H9 (cell line): ENCODE measurements around the gene CCR9. TPM values are rescaled to one million over a fixed set of nuclear protein-coding genes. Genes with fewer than 3 reads are reported as not detected.

Source experiments
- DNase-seq: peaks from one replicate; pipeline ENCODE4 v3.0.0-alpha.2; 2017
- H2AFZ ChIP-seq: one replicate; pipeline ENCODE4 v1.6.1; 2013; ENCODE audit warnings: mild to moderate bottlenecking, low read length, control low read depth, moderate library complexity
- H2AK5ac ChIP-seq: 2 replicates; pipeline ENCODE4 v1.6.1; 2013; ENCODE audit warnings: low read length, control low read depth, mixed read lengths; ENCODE audit not compliant: insufficient read length
- H2BK120ac ChIP-seq: one replicate; pipeline ENCODE4 v1.6.1; 2013; ENCODE audit warnings: low read depth, mild to moderate bottlenecking, low read length, control low read depth, inconsistent platforms; ENCODE audit not compliant: poor library complexity, severe bottlenecking
- H2BK12ac ChIP-seq: 2 replicates; pipeline ENCODE4 v1.6.1; 2013; ENCODE audit warnings: low read length, control low read depth, mixed read lengths, low read depth; ENCODE audit not compliant: insufficient read length
- H2BK15ac ChIP-seq: 2 replicates; pipeline ENCODE4 v1.6.1; 2013; ENCODE audit warnings: low read depth, low read length, control low read depth
- H2BK20ac ChIP-seq: one replicate; pipeline ENCODE4 v1.6.1; 2013; ENCODE audit warnings: low read depth, mild to moderate bottlenecking, low read length, control low read depth, inconsistent platforms; ENCODE audit not compliant: poor library complexity, severe bottlenecking
- H2BK5ac ChIP-seq: 2 replicates; pipeline ENCODE4 v1.6.1; 2013; ENCODE audit warnings: low read length, control low read depth, mixed read lengths; ENCODE audit not compliant: insufficient read length
- H3K14ac ChIP-seq: 2 replicates; pipeline ENCODE4 v1.6.1; 2013; ENCODE audit warnings: low read length, control low read depth; ENCODE audit not compliant: insufficient read depth
- H3K18ac ChIP-seq: 2 replicates; pipeline ENCODE4 v1.6.1; 2013; ENCODE audit warnings: low read depth, mild to moderate bottlenecking, mixed read lengths, low read length, control low read depth; ENCODE audit not compliant: insufficient read length
- H3K23ac ChIP-seq: 2 replicates; pipeline ENCODE4 v1.6.1; 2013; ENCODE audit warnings: low read length, control low read depth, mixed read lengths, low read depth; ENCODE audit not compliant: insufficient read length
- H3K23me2 ChIP-seq: 2 replicates; pipeline ENCODE4 v1.6.1; 2013; ENCODE audit warnings: low read depth, mild to moderate bottlenecking, mixed read lengths, low read length, control low read depth; ENCODE audit not compliant: insufficient read length, poor library complexity, severe bottlenecking
- H3K27ac ChIP-seq: 2 replicates; pipeline ENCODE4 v1.5.1; 2013; ENCODE audit warnings: low read length, control low read depth, mixed read lengths, low read depth; ENCODE audit not compliant: insufficient read length
- H3K27me3 ChIP-seq: 2 replicates; pipeline ENCODE4 v1.6.1; 2013; ENCODE audit warnings: low read length, control low read depth, inconsistent platforms; ENCODE audit not compliant: insufficient read depth
- H3K4ac ChIP-seq: 2 replicates; pipeline ENCODE4 v1.6.1; 2013; ENCODE audit warnings: low read depth, mild to moderate bottlenecking, control low read depth, inconsistent platforms, low read length, moderate library complexity
- H3K4me1 ChIP-seq: 2 replicates; pipeline ENCODE4 v1.6.1; 2013; ENCODE audit warnings: low read length, control low read depth, inconsistent platforms; ENCODE audit not compliant: insufficient read depth
- H3K4me2 ChIP-seq: 2 replicates; pipeline ENCODE4 v1.6.1; 2013; ENCODE audit warnings: low read length, control low read depth, mixed read lengths; ENCODE audit not compliant: insufficient read length, insufficient read depth
- H3K56ac ChIP-seq: 2 replicates; pipeline ENCODE4 v1.6.1; 2013; ENCODE audit warnings: low read depth, mild to moderate bottlenecking, mixed read lengths, low read length, control low read depth; ENCODE audit not compliant: insufficient read length
- H3K79me1 ChIP-seq: 2 replicates; pipeline ENCODE4 v1.6.1; 2013; ENCODE audit warnings: low read depth, mild to moderate bottlenecking, moderate library complexity, low read length, control low read depth, inconsistent platforms; ENCODE audit not compliant: insufficient read depth, poor library complexity, severe bottlenecking
- H3K79me2 ChIP-seq: 2 replicates; pipeline ENCODE4 v1.6.1; 2013; ENCODE audit warnings: low read length, control low read depth, inconsistent platforms; ENCODE audit not compliant: insufficient read depth
- H3K9ac ChIP-seq: 2 replicates; pipeline ENCODE4 v1.6.1; 2013; ENCODE audit warnings: low read length, control low read depth, mixed read lengths; ENCODE audit not compliant: insufficient read length; ENCODE audit errors: extremely low read depth
- H3K9me3 ChIP-seq: one replicate; pipeline ENCODE4 v1.6.1; 2013; ENCODE audit warnings: low read depth, low read length, inconsistent platforms; ENCODE audit not compliant: control insufficient read depth
- H3T11ph ChIP-seq: one replicate; pipeline ENCODE4 v1.6.1; 2013; ENCODE audit warnings: mild to moderate bottlenecking, low read length, control low read depth, inconsistent platforms
- H4K20me1 ChIP-seq: one replicate; pipeline ENCODE4 v1.6.1; 2013; ENCODE audit not compliant: control insufficient read depth, insufficient read length, insufficient read depth
- H4K5ac ChIP-seq: 2 replicates; pipeline ENCODE4 v1.6.1; 2013; ENCODE audit warnings: low read depth, mild to moderate bottlenecking, mixed read lengths, low read length, control low read depth; ENCODE audit not compliant: insufficient read length
- H4K8ac ChIP-seq: replicated peaks from 2 replicates; pipeline ENCODE4 v1.6.1; 2013; ENCODE audit warnings: low read length, control low read depth, mixed read lengths, low read depth; ENCODE audit not compliant: insufficient read length
- H4K91ac ChIP-seq: 2 replicates; pipeline ENCODE4 v1.6.1; 2013; ENCODE audit warnings: low read depth, mild to moderate bottlenecking, moderate library complexity, mixed read lengths, low read length, control low read depth; ENCODE audit not compliant: insufficient read length
- H3K27ac Mint-ChIP-seq, 3 experiments: 2 replicates in 2 of 3; 3 replicates in 1 of 3; pipeline ENCODE4 v1.8.0; 2020 to 2021; ENCODE audit warnings: mixed read lengths in 3 of 3, mild to moderate bottlenecking in 1 of 3, moderate library complexity in 1 of 3
- H3K27me3 Mint-ChIP-seq: 2 replicates; pipeline ENCODE4 v1.8.0; 2021; ENCODE audit warnings: low read depth, mild to moderate bottlenecking, moderate library complexity, mixed read lengths
- H3K36me3 Mint-ChIP-seq, 3 experiments: 2 replicates in 2 of 3; 3 replicates in 1 of 3; pipeline ENCODE4 v1.8.0; 2020 to 2021; ENCODE audit warnings: low read depth in 3 of 3, mixed read lengths in 3 of 3; ENCODE audit not compliant: insufficient read depth in 1 of 3
- H3K4me1 Mint-ChIP-seq, 2 experiments: 2 replicates each; pipeline ENCODE4 v1.8.0; 2020; ENCODE audit warnings: mixed read lengths in 2 of 2
- H3K4me3 Mint-ChIP-seq, 2 experiments: 2 replicates in 1 of 2; 3 replicates in 1 of 2; pipeline ENCODE4 v1.8.0; 2020 to 2021; ENCODE audit warnings: mild to moderate bottlenecking in 2 of 2, mixed read lengths in 2 of 2, moderate library complexity in 1 of 2
- H3K9me3 Mint-ChIP-seq, 2 experiments: 2 replicates in 1 of 2; 3 replicates in 1 of 2; pipeline ENCODE4 v1.8.0; 2020; ENCODE audit warnings: mild to moderate bottlenecking in 2 of 2, mixed read lengths in 2 of 2, moderate library complexity in 1 of 2
- WGBS: extraction: QIAGEN DNeasy Blood & Tissue Kit; methylation state at CpG from one replicate; pipeline ENCODE4 v1.1.7; 2013; ENCODE audit warnings: missing lambda C conversion rate, low lambda C conversion rate, mixed read lengths; ENCODE audit not compliant: insufficient read length; ENCODE audit errors: extremely low coverage; 5-methylcytosine and 5-hydroxymethylcytosine counted together
- total RNA-seq: library from RNA; stranded (reverse); gene quantifications from 2 replicates; pipeline ENCODE4 v1.2.1, GENCODE V29; 2021
- TF ChIP-seq, protein P1 (sequence below): fragments of 200-600 bp; sonication (generic); conservative IDR thresholded peaks from 3 replicates; pipeline ENCODE4 v1.8.0; 2021; ENCODE audit warnings: antibody characterized with exemption, mild to moderate bottlenecking

The CCR9 gene
- total RNA-seq, 1 experiment from 2014 or later: not detected

DNA sequence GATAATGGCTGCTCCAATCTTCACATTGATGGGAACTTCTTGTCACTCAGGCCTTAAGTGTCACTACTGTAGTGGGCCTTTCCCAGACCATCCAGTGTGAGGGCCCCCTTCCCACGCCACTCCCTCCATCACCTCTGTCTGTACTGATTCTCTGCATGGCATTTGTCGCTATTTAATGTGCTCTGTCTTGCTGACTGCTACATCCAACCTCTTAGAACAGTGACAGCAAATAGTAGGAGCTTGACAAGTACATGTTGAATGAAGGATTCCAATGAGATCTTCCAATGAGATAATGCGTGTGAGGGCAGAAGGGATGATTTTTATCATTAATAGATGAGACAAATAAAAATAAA, 5.6 kb upstream of the CCR9 start:
- Mint-ChIP-seq H3K4me1 (peaks cover 1% of the 10 kb centered on the region in 2 experiments), H3K9me3 (no peaks in the 10 kb centered on the region), H3K4me3 (no peak overlapping the region), H3K36me3 (no peaks in the 10 kb centered on the region), H3K27ac (no peak overlapping the region), H3K27me3 (peaks cover 13% of the 10 kb centered on the region)
- Histone ChIP-seq H2AK5ac (no peak overlapping the region), H4K20me1 (no peaks in the 10 kb centered on the region), H3K14ac (no peak overlapping the region), H3K23me2 (no peaks in the 10 kb centered on the region), H3K23ac (no peak overlapping the region), H2BK12ac (no peak overlapping the region), H3K79me1 (no peaks in the 10 kb centered on the region), H3K18ac (no peak overlapping the region), H3K56ac (no peak overlapping the region), H4K5ac (no peak overlapping the region), H3K27me3 (no peaks in the 10 kb centered on the region), H4K8ac (no peak overlapping the region), H3K79me2 (no peaks in the 10 kb centered on the region), H3K9ac (no peak overlapping the region), H2BK5ac (no peak overlapping the region), H2BK120ac (no peak overlapping the region), H3K4me2 (no peak overlapping the region), H4K91ac (no peak overlapping the region), H3K4ac (no peak overlapping the region), H3K9me3 (no peaks in the 10 kb centered on the region), H2BK20ac (no peak overlapping the region), H3K27ac (no peak overlapping the region), H3T11ph (no peak overlapping the region), H3K4me1 (no peaks in the 10 kb centered on the region), H2AFZ (no peak overlapping the region), H2BK15ac (no peak overlapping the region)
- WGBS: no CpG with 5 or more reads among the region's 3 CpGs
- TF ChIP-seq, protein P1, sequence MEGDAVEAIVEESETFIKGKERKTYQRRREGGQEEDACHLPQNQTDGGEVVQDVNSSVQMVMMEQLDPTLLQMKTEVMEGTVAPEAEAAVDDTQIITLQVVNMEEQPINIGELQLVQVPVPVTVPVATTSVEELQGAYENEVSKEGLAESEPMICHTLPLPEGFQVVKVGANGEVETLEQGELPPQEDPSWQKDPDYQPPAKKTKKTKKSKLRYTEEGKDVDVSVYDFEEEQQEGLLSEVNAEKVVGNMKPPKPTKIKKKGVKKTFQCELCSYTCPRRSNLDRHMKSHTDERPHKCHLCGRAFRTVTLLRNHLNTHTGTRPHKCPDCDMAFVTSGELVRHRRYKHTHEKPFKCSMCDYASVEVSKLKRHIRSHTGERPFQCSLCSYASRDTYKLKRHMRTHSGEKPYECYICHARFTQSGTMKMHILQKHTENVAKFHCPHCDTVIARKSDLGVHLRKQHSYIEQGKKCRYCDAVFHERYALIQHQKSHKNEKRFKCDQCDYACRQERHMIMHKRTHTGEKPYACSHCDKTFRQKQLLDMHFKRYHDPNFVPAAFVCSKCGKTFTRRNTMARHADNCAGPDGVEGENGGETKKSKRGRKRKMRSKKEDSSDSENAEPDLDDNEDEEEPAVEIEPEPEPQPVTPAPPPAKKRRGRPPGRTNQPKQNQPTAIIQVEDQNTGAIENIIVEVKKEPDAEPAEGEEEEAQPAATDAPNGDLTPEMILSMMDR: no peak
- DNase-seq: no peak
